SK-N-SH (cell line): ENCODE data around the gene TRIM71. TPM values are rescaled to one million over a fixed set of nuclear protein-coding genes. Genes with fewer than 3 reads are reported as not detected.

Experiments used
- CTCF ChIA-PET: fragments of 300-600, 350-600 bp; formaldehyde crosslinking; extraction: SDS; loops from one replicate; lab custom pipeline; 2021; lab: Yijun Ruan, JAX
- POLR2A ChIA-PET: fragments of 350-600 bp; sonication (Branson Sonifier 250); formaldehyde crosslinking; extraction: SDS; loops from one replicate; lab custom pipeline; 2020; ENCODE audit warnings: antibody characterized with exemption, inconsistent platforms; lab: Yijun Ruan, JAX
- DNase-seq: peaks from one replicate; pipeline ENCODE4 v3.0.0; 2012
- H2AFZ ChIP-seq: fragments of 200-600 bp; sonication (generic); 2 replicates; pipeline ENCODE4 v1.8.1; 2016; ENCODE audit warnings: antibody characterized with exemption, mild to moderate bottlenecking, low read depth
- H3F3A ChIP-seq: fragments of 200-600 bp; sonication (generic); replicated peaks from 2 replicates; pipeline ENCODE3; 2016; ENCODE audit warnings: antibody characterized with exemption, mild to moderate bottlenecking; ENCODE audit not compliant: insufficient read depth
- H3K27ac ChIP-seq, 2 experiments: fragments of 200-500 bp in 1 of 2; fragments of 200-600 bp in 1 of 2; sonication (Bioruptor generic) in 1 of 2; sonication (generic), shearing (Covaris generic) in 1 of 2; 2 replicates each; pipeline versions ENCODE4 v1.5.1 to v1.6.1; 2014 to 2016; ENCODE audit warnings: low read depth in 2 of 2, inconsistent platforms in 1 of 2, low read length in 1 of 2, mild to moderate bottlenecking in 1 of 2, mixed read lengths in 1 of 2
- H3K27me3 ChIP-seq: fragments of 200-600 bp; sonication (generic), shearing (Covaris generic); 2 replicates; pipeline ENCODE4 v1.6.1; 2016; ENCODE audit warnings: mixed run types; ENCODE audit not compliant: insufficient read depth
- H3K36me3 ChIP-seq, 2 experiments: fragments of 200-500 bp in 1 of 2; fragments of 200-600 bp in 1 of 2; sonication (Bioruptor generic) in 1 of 2; sonication (generic) in 1 of 2; replicated peaks in 1 of 2; 2 replicates each; pipeline versions ENCODE3 to v1.5.1; 2014 to 2016; ENCODE audit warnings: low read length in 1 of 2, mild to moderate bottlenecking in 1 of 2; ENCODE audit not compliant: insufficient read depth in 2 of 2, control insufficient read depth in 1 of 2
- H3K4me1 ChIP-seq, 2 experiments: fragments of 200-500 bp in 1 of 2; fragments of 200-600 bp in 1 of 2; sonication (Bioruptor generic) in 1 of 2; sonication (generic), shearing (Covaris generic) in 1 of 2; 2 replicates each; pipeline versions ENCODE4 v1.5.1 to v1.6.1; 2014 to 2016; ENCODE audit warnings: low read depth in 1 of 2, low read length in 1 of 2, mixed run types in 1 of 2; ENCODE audit not compliant: insufficient read depth in 2 of 2, control insufficient read depth in 1 of 2
- H3K4me2 ChIP-seq: fragments of 200-600 bp; sonication (generic), shearing (Covaris generic); 2 replicates; pipeline ENCODE4 v1.6.1; 2017; ENCODE audit warnings: mixed run types
- H3K4me3 ChIP-seq, 2 experiments: fragments of 200-500 bp in 1 of 2; fragments of 200-600 bp in 1 of 2; sonication (Bioruptor generic) in 1 of 2; sonication (generic), shearing (Covaris generic) in 1 of 2; 2 replicates each; pipeline versions ENCODE4 v1.5.1 to v1.8.1; 2014 to 2016; ENCODE audit warnings: low read depth in 2 of 2, inconsistent platforms in 1 of 2, low read length in 1 of 2, mild to moderate bottlenecking in 1 of 2, mixed read lengths in 1 of 2, moderate library complexity in 1 of 2
- H3K79me2 ChIP-seq: fragments of 200-600 bp; sonication (generic); 2 replicates; pipeline ENCODE4 v1.8.1; 2017; ENCODE audit warnings: mild to moderate bottlenecking; ENCODE audit not compliant: insufficient read depth
- H3K9ac ChIP-seq: fragments of 200-600 bp; sonication (generic); 2 replicates; pipeline ENCODE4 v1.6.1; 2017; ENCODE audit warnings: mixed run types
- H3K9me2 ChIP-seq: fragments of 200-600 bp; sonication (generic); 2 replicates; pipeline ENCODE4 v1.6.1; 2017; ENCODE audit warnings: mixed run types
- H3K9me3 ChIP-seq: fragments of 200-600 bp; sonication (generic); 2 replicates; pipeline ENCODE4 v1.6.1; 2017; ENCODE audit warnings: mixed run types, mild to moderate bottlenecking, moderate library complexity
- H4K20me1 ChIP-seq: fragments of 200-600 bp; sonication (generic); 2 replicates; pipeline ENCODE4 v1.6.1; 2017; ENCODE audit warnings: mild to moderate bottlenecking, mixed run types; ENCODE audit not compliant: insufficient read depth
- FOXM1 ChIP-seq: IDR thresholded peaks from 2 replicates; pipeline ENCODE4 v1.4.0; 2012; ENCODE audit warnings: low read depth, mild to moderate bottlenecking
- GABPA ChIP-seq: IDR thresholded peaks from 2 replicates; pipeline ENCODE4 v1.4.0; 2012; ENCODE audit warnings: low read depth, mild to moderate bottlenecking
- GATA2 ChIP-seq: sonication (generic); formaldehyde crosslinking; IDR thresholded peaks from 2 replicates; pipeline ENCODE4 v1.5.0; 2020; ENCODE audit warnings: mild to moderate bottlenecking, missing genetic modification reagents
- JUND ChIP-seq: IDR thresholded peaks from 2 replicates; pipeline ENCODE4 v1.4.0; 2012
- MEF2A ChIP-seq: IDR thresholded peaks from 2 replicates; pipeline ENCODE4 v1.4.0; 2012; ENCODE audit warnings: low read depth, borderline replicate concordance
- NRF1 ChIP-seq: IDR thresholded peaks from 2 replicates; pipeline ENCODE4 v1.6.1; 2012; ENCODE audit warnings: low read depth, mild to moderate bottlenecking, low read length
- RAD21 ChIP-seq: IDR thresholded peaks from 2 replicates; pipeline ENCODE4 v1.6.1; 2012; ENCODE audit warnings: mild to moderate bottlenecking, low read length
- RCOR1 ChIP-seq: fragments of 150-350 bp; IDR thresholded peaks from 2 replicates; pipeline ENCODE4 v1.6.1; 2017; ENCODE audit warnings: antibody characterized with exemption, low read length
- SIN3A ChIP-seq: IDR thresholded peaks from 2 replicates; pipeline ENCODE4 v1.6.1; 2012; ENCODE audit warnings: low read depth, mild to moderate bottlenecking, low read length, moderate library complexity, borderline replicate concordance
- whole genome bisulfite sequencing: methylation state at CpG from one replicate; pipeline ENCODE4 v1.1.6; 2017; ENCODE audit warnings: low lambda C conversion rate; 5-methylcytosine and 5-hydroxymethylcytosine counted together
- polyA plus RNA-seq, 3 experiments: library from polyadenylated mRNA; depleted of rRNA; stranded (reverse); fragments of >200 nt; gene quantifications; 2 replicates each; pipeline ENCODE4 v1.2.3, GENCODE V29; 2012
- TF ChIP-seq, protein P1 (sequence below): IDR thresholded peaks from 2 replicates; pipeline ENCODE4 v1.4.0; 2012; ENCODE audit warnings: low read depth, borderline replicate concordance
- TF ChIP-seq, protein P2 (sequence below): fragments of 200-600 bp; sonication (generic); IDR thresholded peaks from 2 replicates; pipeline ENCODE4 v1.6.1; 2017; ENCODE audit warnings: antibody characterized with exemption, mild to moderate bottlenecking, moderate library complexity
- TF ChIP-seq, protein P3 (sequence below): fragments of 150-350 bp; IDR thresholded peaks from 2 replicates; pipeline ENCODE4 v1.6.1; 2017; ENCODE audit warnings: antibody characterized with exemption, low read length, low read depth, borderline replicate concordance
- TF ChIP-seq, protein P4 (sequence below): IDR thresholded peaks from 2 replicates; pipeline ENCODE4 v1.4.0; 2012; ENCODE audit warnings: low read depth, borderline replicate concordance
- TF ChIP-seq, protein P5 (sequence below): IDR thresholded peaks from 2 replicates; pipeline ENCODE4 v1.4.0; 2012; ENCODE audit warnings: low read depth
- TF ChIP-seq, protein P6 (sequence below): IDR thresholded peaks from 2 replicates; pipeline ENCODE4; 2012

The TRIM71 gene
- polyA plus RNA-seq, 1 of the 3 experiments (the other 2 are of a cell fraction), result not detected

DNA sequence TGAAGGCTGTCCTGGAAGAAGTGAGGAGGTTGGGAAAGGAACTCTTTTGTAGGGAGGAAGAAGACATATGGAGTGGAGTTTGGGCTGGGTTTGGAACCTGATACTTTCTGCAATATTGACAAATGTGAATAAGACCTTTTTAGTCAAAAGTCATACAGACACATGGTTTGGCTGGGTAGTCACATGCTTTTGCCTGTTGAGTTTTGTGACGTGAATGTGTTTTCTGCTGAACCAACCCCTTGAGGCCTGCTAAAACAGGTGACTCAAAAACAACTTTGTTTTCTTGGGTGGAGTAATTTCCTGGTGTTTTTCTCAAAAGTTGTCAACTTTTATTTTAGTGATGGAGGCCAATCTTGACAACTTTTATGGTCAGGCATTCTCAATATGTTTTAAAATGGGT, 94.2 kb downstream of the TRIM71 start:
- no peaks in the 10 kb centered on the region for H4K20me1 ChIP-seq
- TF ChIP-seq, protein P1, sequence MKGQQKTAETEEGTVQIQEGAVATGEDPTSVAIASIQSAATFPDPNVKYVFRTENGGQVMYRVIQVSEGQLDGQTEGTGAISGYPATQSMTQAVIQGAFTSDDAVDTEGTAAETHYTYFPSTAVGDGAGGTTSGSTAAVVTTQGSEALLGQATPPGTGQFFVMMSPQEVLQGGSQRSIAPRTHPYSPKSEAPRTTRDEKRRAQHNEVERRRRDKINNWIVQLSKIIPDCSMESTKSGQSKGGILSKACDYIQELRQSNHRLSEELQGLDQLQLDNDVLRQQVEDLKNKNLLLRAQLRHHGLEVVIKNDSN, result no peak
- TF ChIP-seq GATA2 (CRISPR knock-in tag), result no peak
- TF ChIP-seq, protein P2, sequence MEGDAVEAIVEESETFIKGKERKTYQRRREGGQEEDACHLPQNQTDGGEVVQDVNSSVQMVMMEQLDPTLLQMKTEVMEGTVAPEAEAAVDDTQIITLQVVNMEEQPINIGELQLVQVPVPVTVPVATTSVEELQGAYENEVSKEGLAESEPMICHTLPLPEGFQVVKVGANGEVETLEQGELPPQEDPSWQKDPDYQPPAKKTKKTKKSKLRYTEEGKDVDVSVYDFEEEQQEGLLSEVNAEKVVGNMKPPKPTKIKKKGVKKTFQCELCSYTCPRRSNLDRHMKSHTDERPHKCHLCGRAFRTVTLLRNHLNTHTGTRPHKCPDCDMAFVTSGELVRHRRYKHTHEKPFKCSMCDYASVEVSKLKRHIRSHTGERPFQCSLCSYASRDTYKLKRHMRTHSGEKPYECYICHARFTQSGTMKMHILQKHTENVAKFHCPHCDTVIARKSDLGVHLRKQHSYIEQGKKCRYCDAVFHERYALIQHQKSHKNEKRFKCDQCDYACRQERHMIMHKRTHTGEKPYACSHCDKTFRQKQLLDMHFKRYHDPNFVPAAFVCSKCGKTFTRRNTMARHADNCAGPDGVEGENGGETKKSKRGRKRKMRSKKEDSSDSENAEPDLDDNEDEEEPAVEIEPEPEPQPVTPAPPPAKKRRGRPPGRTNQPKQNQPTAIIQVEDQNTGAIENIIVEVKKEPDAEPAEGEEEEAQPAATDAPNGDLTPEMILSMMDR, result no peak
- no peak for TF ChIP-seq JUND
- TF ChIP-seq, protein P3, sequence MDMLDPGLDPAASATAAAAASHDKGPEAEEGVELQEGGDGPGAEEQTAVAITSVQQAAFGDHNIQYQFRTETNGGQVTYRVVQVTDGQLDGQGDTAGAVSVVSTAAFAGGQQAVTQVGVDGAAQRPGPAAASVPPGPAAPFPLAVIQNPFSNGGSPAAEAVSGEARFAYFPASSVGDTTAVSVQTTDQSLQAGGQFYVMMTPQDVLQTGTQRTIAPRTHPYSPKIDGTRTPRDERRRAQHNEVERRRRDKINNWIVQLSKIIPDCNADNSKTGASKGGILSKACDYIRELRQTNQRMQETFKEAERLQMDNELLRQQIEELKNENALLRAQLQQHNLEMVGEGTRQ, result no peak
- TF ChIP-seq FOXM1, result no peak
- TF ChIP-seq, protein P4, sequence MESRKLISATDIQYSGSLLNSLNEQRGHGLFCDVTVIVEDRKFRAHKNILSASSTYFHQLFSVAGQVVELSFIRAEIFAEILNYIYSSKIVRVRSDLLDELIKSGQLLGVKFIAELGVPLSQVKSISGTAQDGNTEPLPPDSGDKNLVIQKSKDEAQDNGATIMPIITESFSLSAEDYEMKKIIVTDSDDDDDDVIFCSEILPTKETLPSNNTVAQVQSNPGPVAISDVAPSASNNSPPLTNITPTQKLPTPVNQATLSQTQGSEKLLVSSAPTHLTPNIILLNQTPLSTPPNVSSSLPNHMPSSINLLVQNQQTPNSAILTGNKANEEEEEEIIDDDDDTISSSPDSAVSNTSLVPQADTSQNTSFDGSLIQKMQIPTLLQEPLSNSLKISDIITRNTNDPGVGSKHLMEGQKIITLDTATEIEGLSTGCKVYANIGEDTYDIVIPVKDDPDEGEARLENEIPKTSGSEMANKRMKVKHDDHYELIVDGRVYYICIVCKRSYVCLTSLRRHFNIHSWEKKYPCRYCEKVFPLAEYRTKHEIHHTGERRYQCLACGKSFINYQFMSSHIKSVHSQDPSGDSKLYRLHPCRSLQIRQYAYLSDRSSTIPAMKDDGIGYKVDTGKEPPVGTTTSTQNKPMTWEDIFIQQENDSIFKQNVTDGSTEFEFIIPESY, result no peak
- TF ChIP-seq RAD21, result no peak
- TF ChIP-seq MEF2A, result no peak
- TF ChIP-seq, protein P5, sequence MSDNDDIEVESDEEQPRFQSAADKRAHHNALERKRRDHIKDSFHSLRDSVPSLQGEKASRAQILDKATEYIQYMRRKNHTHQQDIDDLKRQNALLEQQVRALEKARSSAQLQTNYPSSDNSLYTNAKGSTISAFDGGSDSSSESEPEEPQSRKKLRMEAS, result no peak
- TF ChIP-seq RCOR1, result no peak
- TF ChIP-seq, protein P6, sequence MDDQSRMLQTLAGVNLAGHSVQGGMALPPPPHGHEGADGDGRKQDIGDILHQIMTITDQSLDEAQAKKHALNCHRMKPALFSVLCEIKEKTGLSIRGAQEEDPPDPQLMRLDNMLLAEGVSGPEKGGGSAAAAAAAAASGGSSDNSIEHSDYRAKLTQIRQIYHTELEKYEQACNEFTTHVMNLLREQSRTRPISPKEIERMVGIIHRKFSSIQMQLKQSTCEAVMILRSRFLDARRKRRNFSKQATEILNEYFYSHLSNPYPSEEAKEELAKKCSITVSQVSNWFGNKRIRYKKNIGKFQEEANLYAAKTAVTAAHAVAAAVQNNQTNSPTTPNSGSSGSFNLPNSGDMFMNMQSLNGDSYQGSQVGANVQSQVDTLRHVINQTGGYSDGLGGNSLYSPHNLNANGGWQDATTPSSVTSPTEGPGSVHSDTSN, result no peak
- no peak for TF ChIP-seq NRF1
- TF ChIP-seq GABPA, result no peak
- TF ChIP-seq SIN3A, result no peak
- TF ChIP-seq, all 33 proteins: peak for 0
- no peaks in the 10 kb centered on the region for H3K4me1 ChIP-seq
- no peaks in the 10 kb centered on the region for H3K79me2 ChIP-seq
- no peaks in the 10 kb centered on the region for H3K27me3 ChIP-seq
- no peak overlapping the region for H3K4me2 ChIP-seq
- H3K4me3 ChIP-seq, result no peak overlapping the region; a peak in 1 of 4 replicates
- no peaks in the 10 kb centered on the region for H3F3A ChIP-seq
- ChIA-PET CTCF (no interaction called here), POLR2A (no interaction called here)
- 93% methylated on average over 1 of the region's 1 CpG for WGBS
- H3K36me3 ChIP-seq, result no peaks in the 10 kb centered on the region
- no peak for DNase-seq
- no peak overlapping the region for H3K27ac ChIP-seq
- H3K9me2 ChIP-seq, result no peaks in the 10 kb centered on the region
- no peak overlapping the region for H2AFZ ChIP-seq
- H3K9ac ChIP-seq, result no peak overlapping the region
- H3K9me3 ChIP-seq, result no peaks in the 10 kb centered on the region
